HEK293 (cell line): Measurements from ENCODE around the gene THAP4.

Experiments used
- CTCF ChIA-PET: fragments of 350-600 bp; formaldehyde crosslinking; extraction: SDS; loops from one replicate; lab custom pipeline; 2021; ENCODE audit warnings: antibody characterized with exemption; lab: Yijun Ruan, JAX
- POLR2A ChIA-PET: fragments of 300-600 bp; formaldehyde crosslinking; extraction: SDS; loops from one replicate; lab custom pipeline; 2020; ENCODE audit warnings: antibody characterized with exemption, inconsistent platforms; lab: Yijun Ruan, JAX
- H3K27ac ChIP-seq: fragments of 200-500 bp; sonication (Bioruptor generic); 2 replicates; pipeline ENCODE4 v1.5.1; 2014; ENCODE audit warnings: low read depth, low read length, control low read depth, inconsistent platforms; ENCODE audit errors: extremely low read depth
- H3K36me3 ChIP-seq, 2 experiments: fragments of 200-500 bp in 1 of 2; sonication (Bioruptor generic) in 1 of 2; 1 replicate in 1 of 2; 2 replicates in 1 of 2; pipeline ENCODE4 v1.5.1; 2014 to 2017; ENCODE audit warnings: inconsistent platforms in 2 of 2, low read length in 2 of 2; ENCODE audit not compliant: control insufficient read depth in 2 of 2, insufficient read depth in 1 of 2
- H3K4me1 ChIP-seq: fragments of 200-500 bp; sonication (Bioruptor generic); 2 replicates; pipeline ENCODE4 v1.5.1; 2014; ENCODE audit warnings: mild to moderate bottlenecking, low read length, inconsistent platforms; ENCODE audit not compliant: control insufficient read depth, insufficient read depth
- H3K4me3 ChIP-seq: 2 replicates; pipeline ENCODE4 v1.5.1; 2011; ENCODE audit warnings: low read depth, mild to moderate bottlenecking, control low read depth, low read length, moderate library complexity
- H3K9me3 ChIP-seq: fragments of 200-500 bp; sonication (Bioruptor generic); 2 replicates; pipeline ENCODE4 v1.5.1; 2014; ENCODE audit warnings: low read depth, low read length, inconsistent platforms; ENCODE audit not compliant: control insufficient read depth, insufficient read depth
- BCL11A ChIP-seq: fragments of 450-650 bp; formaldehyde crosslinking; IDR thresholded peaks from 2 replicates; pipeline ENCODE4 v1.5.1; 2016; ENCODE audit warnings: low read depth, missing biosample characterization, missing genetic modification characterization
- GLIS2 ChIP-seq: fragments of 450-650 bp; formaldehyde crosslinking; IDR thresholded peaks from 2 replicates; pipeline ENCODE4 v1.5.1; 2016; ENCODE audit warnings: missing biosample characterization, missing genetic modification characterization
- KLF10 ChIP-seq: fragments of 450-650 bp; IDR thresholded peaks from 2 replicates; pipeline ENCODE4 v1.5.1; 2018; ENCODE audit warnings: missing biosample characterization, mild to moderate bottlenecking, missing genetic modification characterization
- KLF16 ChIP-seq: fragments of 450-650 bp; formaldehyde crosslinking; IDR thresholded peaks from 2 replicates; pipeline ENCODE4 v1.5.1; 2017; ENCODE audit warnings: missing biosample characterization, missing genetic modification characterization
- OSR2 ChIP-seq: fragments of 450-650 bp; formaldehyde crosslinking; IDR thresholded peaks from 2 replicates; pipeline ENCODE4 v1.5.1; 2016; ENCODE audit warnings: missing biosample characterization, missing genetic modification characterization
- WT1 ChIP-seq: fragments of 450-650 bp; formaldehyde crosslinking; IDR thresholded peaks from 2 replicates; pipeline ENCODE4 v1.5.1; 2016; ENCODE audit warnings: missing biosample characterization, missing genetic modification characterization
- ZBTB17 ChIP-seq: fragments of 450-650 bp; formaldehyde crosslinking; IDR thresholded peaks from 2 replicates; pipeline ENCODE4 v1.5.1; 2016; ENCODE audit warnings: missing biosample characterization, missing genetic modification characterization
- ZNF114 ChIP-seq: fragments of 450-650 bp; formaldehyde crosslinking; IDR thresholded peaks from 2 replicates; pipeline ENCODE4 v1.5.0; 2017; ENCODE audit warnings: missing biosample characterization, missing genetic modification characterization
- ZNF133 ChIP-seq: fragments of 450-650 bp; formaldehyde crosslinking; IDR thresholded peaks from 2 replicates; pipeline ENCODE4 v1.5.1; 2016; ENCODE audit warnings: missing biosample characterization, missing genetic modification characterization
- ZNF16 ChIP-seq: fragments of 450-650 bp; formaldehyde crosslinking; IDR thresholded peaks from 2 replicates; pipeline ENCODE4 v1.5.1; 2016; ENCODE audit warnings: low read depth, missing biosample characterization, missing genetic modification characterization
- ZNF24 ChIP-seq: fragments of 450-650 bp; formaldehyde crosslinking; IDR thresholded peaks from 2 replicates; pipeline ENCODE4 v1.5.1; 2016; ENCODE audit warnings: missing biosample characterization, missing genetic modification characterization
- ZNF292 ChIP-seq: fragments of 450-650 bp; formaldehyde crosslinking; IDR thresholded peaks from 2 replicates; pipeline ENCODE4 v1.5.1; 2016; ENCODE audit warnings: low read depth, missing biosample characterization, missing genetic modification characterization, borderline replicate concordance
- ZNF366 ChIP-seq: fragments of 450-650 bp; formaldehyde crosslinking; conservative IDR thresholded peaks from 2 replicates; pipeline ENCODE4 v1.5.1; 2016; ENCODE audit warnings: missing biosample characterization, missing genetic modification characterization
- ZNF416 ChIP-seq: fragments of 450-650 bp; formaldehyde crosslinking; IDR thresholded peaks from 2 replicates; pipeline ENCODE4 v1.5.1; 2016; ENCODE audit warnings: missing biosample characterization, missing genetic modification characterization
- ZNF585B ChIP-seq: fragments of 450-650 bp; formaldehyde crosslinking; IDR thresholded peaks from 2 replicates; pipeline ENCODE4 v1.5.1; 2016; ENCODE audit warnings: missing biosample characterization, missing genetic modification characterization
- ZNF610 ChIP-seq: fragments of 450-650 bp; formaldehyde crosslinking; IDR thresholded peaks from 2 replicates; pipeline ENCODE4 v1.5.1; 2016; ENCODE audit warnings: missing biosample characterization, missing genetic modification characterization, borderline replicate concordance
- ZNF621 ChIP-seq: fragments of 450-650 bp; formaldehyde crosslinking; IDR thresholded peaks from 2 replicates; pipeline ENCODE4 v1.5.1; 2017; ENCODE audit warnings: missing biosample characterization, missing genetic modification characterization
- ZNF624 ChIP-seq: fragments of 450-650 bp; formaldehyde crosslinking; IDR thresholded peaks from 2 replicates; pipeline ENCODE4 v1.5.1; 2017; ENCODE audit warnings: missing biosample characterization, missing genetic modification characterization
- ZNF670 ChIP-seq: fragments of 450-650 bp; formaldehyde crosslinking; IDR thresholded peaks from 2 replicates; pipeline ENCODE4 v1.5.1; 2016; ENCODE audit warnings: missing biosample characterization, missing genetic modification characterization, low read depth
- TF ChIP-seq, protein P1 (sequence below): fragments of 450-650 bp; formaldehyde crosslinking; IDR thresholded peaks from 2 replicates; pipeline ENCODE4 v1.5.1; 2016; ENCODE audit warnings: missing biosample characterization, missing genetic modification characterization
- TF ChIP-seq, protein P2 (sequence below): fragments of 450-650 bp; formaldehyde crosslinking; IDR thresholded peaks from 2 replicates; pipeline ENCODE4 v1.5.1; 2016; ENCODE audit warnings: missing biosample characterization, missing genetic modification characterization
- TF ChIP-seq, protein P3 (sequence below): fragments of 450-650 bp; formaldehyde crosslinking; IDR thresholded peaks from 2 replicates; pipeline ENCODE4 v1.5.1; 2016; ENCODE audit warnings: missing biosample characterization, missing genetic modification characterization, borderline replicate concordance
- TF ChIP-seq, protein P4 (sequence below): fragments of 450-650 bp; IDR thresholded peaks from 2 replicates; pipeline ENCODE4 v1.5.1; 2018; ENCODE audit warnings: missing biosample characterization, mild to moderate bottlenecking, missing genetic modification characterization

THAP4 gene

DNA sequence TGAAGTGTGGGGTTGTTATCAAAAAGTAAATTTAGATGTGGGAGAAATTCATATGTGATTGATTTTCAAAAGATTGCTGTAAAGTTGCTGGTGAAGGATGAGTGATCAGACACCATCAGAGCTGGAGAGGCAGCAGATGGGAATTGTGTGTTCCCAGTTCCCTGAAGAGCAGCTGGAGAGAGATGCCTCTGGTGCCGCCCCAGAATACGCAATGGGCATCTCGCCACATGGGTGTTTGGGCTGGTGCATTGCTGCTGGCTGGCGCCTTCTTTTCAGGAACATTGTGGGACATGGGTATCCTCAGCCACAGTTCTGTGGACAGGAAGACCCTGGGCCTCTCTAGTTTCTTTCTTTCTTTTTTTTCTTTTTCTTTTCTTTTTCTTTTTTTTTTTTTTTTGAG is 12.4 kb upstream of the THAP4 start (continued):
- TF ChIP-seq, protein P1, sequence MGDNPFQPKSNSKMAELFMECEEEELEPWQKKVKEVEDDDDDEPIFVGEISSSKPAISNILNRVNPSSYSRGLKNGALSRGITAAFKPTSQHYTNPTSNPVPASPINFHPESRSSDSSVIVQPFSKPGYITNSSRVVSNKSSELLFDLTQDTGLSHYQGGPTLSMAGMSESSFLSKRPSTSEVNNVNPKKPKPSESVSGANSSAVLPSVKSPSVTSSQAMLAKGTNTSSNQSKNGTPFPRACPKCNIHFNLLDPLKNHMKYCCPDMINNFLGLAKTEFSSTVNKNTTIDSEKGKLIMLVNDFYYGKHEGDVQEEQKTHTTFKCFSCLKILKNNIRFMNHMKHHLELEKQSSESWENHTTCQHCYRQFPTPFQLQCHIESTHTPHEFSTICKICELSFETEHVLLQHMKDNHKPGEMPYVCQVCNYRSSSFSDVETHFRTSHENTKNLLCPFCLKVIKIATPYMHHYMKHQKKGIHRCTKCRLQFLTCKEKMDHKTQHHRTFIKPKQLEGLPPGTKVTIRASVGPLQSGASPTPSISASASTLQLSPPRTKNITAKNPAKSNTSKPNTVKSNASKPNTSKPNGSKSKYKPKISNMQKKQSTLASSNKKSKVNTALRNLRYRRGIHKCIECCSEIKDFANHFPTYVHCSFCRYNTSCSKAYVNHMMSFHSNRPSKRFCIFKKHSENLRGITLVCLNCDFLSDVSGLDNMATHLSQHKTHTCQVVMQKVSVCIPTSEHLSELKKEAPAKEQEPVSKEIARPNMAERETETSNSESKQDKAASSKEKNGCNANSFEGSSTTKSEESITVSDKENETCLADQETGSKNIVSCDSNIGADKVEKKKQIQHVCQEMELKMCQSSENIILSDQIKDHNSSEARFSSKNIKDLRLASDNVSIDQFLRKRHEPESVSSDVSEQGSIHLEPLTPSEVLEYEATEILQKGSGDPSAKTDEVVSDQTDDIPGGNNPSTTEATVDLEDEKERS (tag by site-specific recombination): no peak
- TF ChIP-seq, protein P2, sequence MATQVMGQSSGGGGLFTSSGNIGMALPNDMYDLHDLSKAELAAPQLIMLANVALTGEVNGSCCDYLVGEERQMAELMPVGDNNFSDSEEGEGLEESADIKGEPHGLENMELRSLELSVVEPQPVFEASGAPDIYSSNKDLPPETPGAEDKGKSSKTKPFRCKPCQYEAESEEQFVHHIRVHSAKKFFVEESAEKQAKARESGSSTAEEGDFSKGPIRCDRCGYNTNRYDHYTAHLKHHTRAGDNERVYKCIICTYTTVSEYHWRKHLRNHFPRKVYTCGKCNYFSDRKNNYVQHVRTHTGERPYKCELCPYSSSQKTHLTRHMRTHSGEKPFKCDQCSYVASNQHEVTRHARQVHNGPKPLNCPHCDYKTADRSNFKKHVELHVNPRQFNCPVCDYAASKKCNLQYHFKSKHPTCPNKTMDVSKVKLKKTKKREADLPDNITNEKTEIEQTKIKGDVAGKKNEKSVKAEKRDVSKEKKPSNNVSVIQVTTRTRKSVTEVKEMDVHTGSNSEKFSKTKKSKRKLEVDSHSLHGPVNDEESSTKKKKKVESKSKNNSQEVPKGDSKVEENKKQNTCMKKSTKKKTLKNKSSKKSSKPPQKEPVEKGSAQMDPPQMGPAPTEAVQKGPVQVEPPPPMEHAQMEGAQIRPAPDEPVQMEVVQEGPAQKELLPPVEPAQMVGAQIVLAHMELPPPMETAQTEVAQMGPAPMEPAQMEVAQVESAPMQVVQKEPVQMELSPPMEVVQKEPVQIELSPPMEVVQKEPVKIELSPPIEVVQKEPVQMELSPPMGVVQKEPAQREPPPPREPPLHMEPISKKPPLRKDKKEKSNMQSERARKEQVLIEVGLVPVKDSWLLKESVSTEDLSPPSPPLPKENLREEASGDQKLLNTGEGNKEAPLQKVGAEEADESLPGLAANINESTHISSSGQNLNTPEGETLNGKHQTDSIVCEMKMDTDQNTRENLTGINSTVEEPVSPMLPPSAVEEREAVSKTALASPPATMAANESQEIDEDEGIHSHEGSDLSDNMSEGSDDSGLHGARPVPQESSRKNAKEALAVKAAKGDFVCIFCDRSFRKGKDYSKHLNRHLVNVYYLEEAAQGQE (tag by site-specific recombination): no peak
- TF ChIP-seq BCL11A (tag by site-specific recombination) (no peak), ZNF670 (no peak), ZNF114 (tag by site-specific recombination) (no peak), WT1 (tag by site-specific recombination) (no peak)
- TF ChIP-seq, protein P3, sequence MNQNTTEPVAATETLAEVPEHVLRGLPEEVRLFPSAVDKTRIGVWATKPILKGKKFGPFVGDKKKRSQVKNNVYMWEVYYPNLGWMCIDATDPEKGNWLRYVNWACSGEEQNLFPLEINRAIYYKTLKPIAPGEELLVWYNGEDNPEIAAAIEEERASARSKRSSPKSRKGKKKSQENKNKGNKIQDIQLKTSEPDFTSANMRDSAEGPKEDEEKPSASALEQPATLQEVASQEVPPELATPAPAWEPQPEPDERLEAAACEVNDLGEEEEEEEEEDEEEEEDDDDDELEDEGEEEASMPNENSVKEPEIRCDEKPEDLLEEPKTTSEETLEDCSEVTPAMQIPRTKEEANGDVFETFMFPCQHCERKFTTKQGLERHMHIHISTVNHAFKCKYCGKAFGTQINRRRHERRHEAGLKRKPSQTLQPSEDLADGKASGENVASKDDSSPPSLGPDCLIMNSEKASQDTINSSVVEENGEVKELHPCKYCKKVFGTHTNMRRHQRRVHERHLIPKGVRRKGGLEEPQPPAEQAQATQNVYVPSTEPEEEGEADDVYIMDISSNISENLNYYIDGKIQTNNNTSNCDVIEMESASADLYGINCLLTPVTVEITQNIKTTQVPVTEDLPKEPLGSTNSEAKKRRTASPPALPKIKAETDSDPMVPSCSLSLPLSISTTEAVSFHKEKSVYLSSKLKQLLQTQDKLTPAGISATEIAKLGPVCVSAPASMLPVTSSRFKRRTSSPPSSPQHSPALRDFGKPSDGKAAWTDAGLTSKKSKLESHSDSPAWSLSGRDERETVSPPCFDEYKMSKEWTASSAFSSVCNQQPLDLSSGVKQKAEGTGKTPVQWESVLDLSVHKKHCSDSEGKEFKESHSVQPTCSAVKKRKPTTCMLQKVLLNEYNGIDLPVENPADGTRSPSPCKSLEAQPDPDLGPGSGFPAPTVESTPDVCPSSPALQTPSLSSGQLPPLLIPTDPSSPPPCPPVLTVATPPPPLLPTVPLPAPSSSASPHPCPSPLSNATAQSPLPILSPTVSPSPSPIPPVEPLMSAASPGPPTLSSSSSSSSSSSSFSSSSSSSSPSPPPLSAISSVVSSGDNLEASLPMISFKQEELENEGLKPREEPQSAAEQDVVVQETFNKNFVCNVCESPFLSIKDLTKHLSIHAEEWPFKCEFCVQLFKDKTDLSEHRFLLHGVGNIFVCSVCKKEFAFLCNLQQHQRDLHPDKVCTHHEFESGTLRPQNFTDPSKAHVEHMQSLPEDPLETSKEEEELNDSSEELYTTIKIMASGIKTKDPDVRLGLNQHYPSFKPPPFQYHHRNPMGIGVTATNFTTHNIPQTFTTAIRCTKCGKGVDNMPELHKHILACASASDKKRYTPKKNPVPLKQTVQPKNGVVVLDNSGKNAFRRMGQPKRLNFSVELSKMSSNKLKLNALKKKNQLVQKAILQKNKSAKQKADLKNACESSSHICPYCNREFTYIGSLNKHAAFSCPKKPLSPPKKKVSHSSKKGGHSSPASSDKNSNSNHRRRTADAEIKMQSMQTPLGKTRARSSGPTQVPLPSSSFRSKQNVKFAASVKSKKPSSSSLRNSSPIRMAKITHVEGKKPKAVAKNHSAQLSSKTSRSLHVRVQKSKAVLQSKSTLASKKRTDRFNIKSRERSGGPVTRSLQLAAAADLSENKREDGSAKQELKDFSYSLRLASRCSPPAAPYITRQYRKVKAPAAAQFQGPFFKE: no peak
- TF ChIP-seq, all 188 proteins: peak for 0

DNA sequence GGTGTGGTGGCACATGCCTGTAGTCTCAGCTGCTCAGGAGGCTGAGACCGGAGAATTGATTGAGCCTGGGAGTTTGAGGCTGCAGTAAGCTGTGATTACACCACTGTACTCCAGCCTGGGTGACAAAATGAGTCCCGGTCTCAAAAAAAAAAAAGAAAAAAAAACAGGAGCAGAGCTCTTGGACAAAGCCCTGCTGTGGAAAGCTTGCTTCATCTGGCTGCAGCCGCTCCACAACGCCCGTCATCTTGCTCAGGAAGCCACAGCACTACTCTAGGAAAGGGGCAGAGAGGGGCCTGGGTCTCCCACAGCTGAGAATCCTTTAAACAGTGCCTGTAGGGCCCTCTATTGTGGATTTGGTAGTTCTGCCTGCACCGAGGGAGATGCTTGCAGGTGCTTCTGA is 11.5 kb upstream of the THAP4 start:
- Histone ChIP-seq H3K27ac (no peak overlapping the region), H3K9me3 (no peaks in the 10 kb centered on the region), H3K4me1 (no peaks in the 10 kb centered on the region), H3K36me3 (peaks cover 0 to 40% of the 10 kb centered on the region in 2 experiments; a peak in 2 of 3 replicates), H3K4me3 (no peak overlapping the region)
- TF ChIP-seq KLF10 (tag by site-specific recombination): no peak
- TF ChIP-seq ZNF133: no peak
- no peak for TF ChIP-seq GLIS2 (tag by site-specific recombination)
- TF ChIP-seq ZNF292 (tag by site-specific recombination): no peak
- TF ChIP-seq ZNF621 (tag by site-specific recombination): no peak
- no peak for TF ChIP-seq ZNF624 (tag by site-specific recombination)
- TF ChIP-seq ZNF16 (tag by site-specific recombination): no peak
- TF ChIP-seq, protein P4, sequence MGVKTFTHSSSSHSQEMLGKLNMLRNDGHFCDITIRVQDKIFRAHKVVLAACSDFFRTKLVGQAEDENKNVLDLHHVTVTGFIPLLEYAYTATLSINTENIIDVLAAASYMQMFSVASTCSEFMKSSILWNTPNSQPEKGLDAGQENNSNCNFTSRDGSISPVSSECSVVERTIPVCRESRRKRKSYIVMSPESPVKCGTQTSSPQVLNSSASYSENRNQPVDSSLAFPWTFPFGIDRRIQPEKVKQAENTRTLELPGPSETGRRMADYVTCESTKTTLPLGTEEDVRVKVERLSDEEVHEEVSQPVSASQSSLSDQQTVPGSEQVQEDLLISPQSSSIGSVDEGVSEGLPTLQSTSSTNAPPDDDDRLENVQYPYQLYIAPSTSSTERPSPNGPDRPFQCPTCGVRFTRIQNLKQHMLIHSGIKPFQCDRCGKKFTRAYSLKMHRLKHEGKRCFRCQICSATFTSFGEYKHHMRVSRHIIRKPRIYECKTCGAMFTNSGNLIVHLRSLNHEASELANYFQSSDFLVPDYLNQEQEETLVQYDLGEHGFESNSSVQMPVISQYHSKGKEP: no peak
- no peak for TF ChIP-seq ZNF24 (tag by site-specific recombination)
- TF ChIP-seq ZNF610: no peak
- TF ChIP-seq ZNF670: no peak
- TF ChIP-seq ZNF416 (tag by site-specific recombination): no peak
- no peak for TF ChIP-seq ZBTB17 (tag by site-specific recombination)
- no peak for TF ChIP-seq ZNF366 (tag by site-specific recombination)
- TF ChIP-seq KLF16 (tag by site-specific recombination): no peak
- TF ChIP-seq ZNF585B: no peak
- no peak for TF ChIP-seq OSR2 (tag by site-specific recombination)
- CTCF ChIA-PET: interaction anchor here (0.6 to 2.2 kb wide), 4 partner anchors 12 to 796 kb away, joined by 3 to 7 read pairs (median 4); no protein-coding TSS in a partner anchor
- POLR2A ChIA-PET: interaction anchor here (0.8 to 2.0 kb wide), 4 partner anchors 11 to 50 kb away, joined by 3 to 13 read pairs (median 5); partner anchors contain the start of genes DTYMK and THAP4
